HepG2 (cell line): Measurements from ENCODE around the gene MARCHF4. TPM values are rescaled to one million over a fixed set of nuclear protein-coding genes. Genes with fewer than 3 reads are reported as not detected.
A peak's percentile ranks its signal among the peaks of the same experiment; 100 is the strongest.

Source experiments
- ARHGAP35 ChIP-seq: sonication (generic); formaldehyde crosslinking; IDR thresholded peaks from 2 replicates; pipeline ENCODE4 v1.9.0; 2022; ENCODE audit warnings: mild to moderate bottlenecking, inconsistent platforms, moderate library complexity, missing genetic modification reagents, borderline replicate concordance
- ARID4A ChIP-seq: sonication (generic); formaldehyde crosslinking; IDR thresholded peaks from 2 replicates; pipeline ENCODE4 v1.5.0; 2020; ENCODE audit warnings: mild to moderate bottlenecking, missing genetic modification reagents, borderline replicate concordance
- CBX5 ChIP-seq: sonication (generic); formaldehyde crosslinking; IDR thresholded peaks from 2 replicates; pipeline ENCODE4 v1.4.0; 2020; ENCODE audit warnings: missing genetic modification reagents, borderline replicate concordance
- FLYWCH1 ChIP-seq: sonication (generic); formaldehyde crosslinking; IDR thresholded peaks from 2 replicates; pipeline ENCODE4 v1.8.1; 2023; ENCODE audit warnings: mild to moderate bottlenecking, missing genetic modification reagents
- GFI1 ChIP-seq: sonication (generic); formaldehyde crosslinking; IDR thresholded peaks from 2 replicates; pipeline ENCODE4 v1.5.0; 2020; ENCODE audit warnings: missing genetic modification reagents, mild to moderate bottlenecking, borderline replicate concordance
- MXI1 ChIP-seq: IDR thresholded peaks from 3 replicates; pipeline ENCODE4 v1.6.1; 2012; ENCODE audit warnings: low read depth, low read length, inconsistent platforms, borderline replicate concordance
- NCOA5 ChIP-seq: sonication (generic); formaldehyde crosslinking; IDR thresholded peaks from 2 replicates; pipeline ENCODE4 v1.4.0; 2020; ENCODE audit warnings: missing genetic modification reagents
- NR2F2 ChIP-seq: IDR thresholded peaks from 2 replicates; pipeline ENCODE4 v1.6.1; 2012; ENCODE audit warnings: low read depth, inconsistent platforms, borderline replicate concordance
- PHB2 ChIP-seq: fragments of 450-650 bp; IDR thresholded peaks from 2 replicates; pipeline ENCODE4 v1.6.1; 2018; ENCODE audit not compliant: partially characterized antibody
- RFX3 ChIP-seq: IDR thresholded peaks from 2 replicates; pipeline ENCODE4 v1.6.1; 2016; ENCODE audit warnings: missing biosample characterization, missing genetic modification reagents
- SOX5 ChIP-seq: IDR thresholded peaks from 2 replicates; pipeline ENCODE4 v1.6.1; 2016; ENCODE audit warnings: borderline replicate concordance
- ZBTB25 ChIP-seq: IDR thresholded peaks from 2 replicates; pipeline ENCODE4 v1.6.1; 2018; ENCODE audit warnings: missing genetic modification reagents
- ZFP90 ChIP-seq: sonication (generic); formaldehyde crosslinking; IDR thresholded peaks from 2 replicates; pipeline ENCODE4 v1.8.0; 2022; ENCODE audit warnings: missing genetic modification reagents, mild to moderate bottlenecking, inconsistent platforms, borderline replicate concordance
- ZNF18 ChIP-seq: sonication (generic); formaldehyde crosslinking; IDR thresholded peaks from 2 replicates; pipeline ENCODE4 v1.8.0; 2022; ENCODE audit warnings: mild to moderate bottlenecking, missing genetic modification reagents; ENCODE audit not compliant: insufficient replicate concordance
- ZNF20 ChIP-seq: sonication (generic); formaldehyde crosslinking; IDR thresholded peaks from 2 replicates; pipeline ENCODE4 v1.4.0; 2020; ENCODE audit warnings: mild to moderate bottlenecking, moderate library complexity, missing genetic modification reagents
- ZNF530 ChIP-seq: sonication (generic); formaldehyde crosslinking; IDR thresholded peaks from 2 replicates; pipeline ENCODE4 v1.5.0; 2020; ENCODE audit warnings: low read depth, mild to moderate bottlenecking, missing genetic modification reagents
- ZNF572 ChIP-seq: sonication (generic); formaldehyde crosslinking; IDR thresholded peaks from 2 replicates; pipeline ENCODE4 v1.5.1; 2020; ENCODE audit warnings: mild to moderate bottlenecking, missing genetic modification reagents
- ZNF589 ChIP-seq: sonication (generic); formaldehyde crosslinking; conservative IDR thresholded peaks from 2 replicates; pipeline ENCODE4 v1.8.0; 2022; ENCODE audit warnings: mild to moderate bottlenecking, moderate library complexity, missing genetic modification reagents
- ZNF7 ChIP-seq: IDR thresholded peaks from 2 replicates; pipeline ENCODE4 v1.6.1; 2016; ENCODE audit warnings: missing biosample characterization, missing genetic modification reagents
- ZNF761 ChIP-seq: sonication (generic); formaldehyde crosslinking; conservative IDR thresholded peaks from 2 replicates; pipeline ENCODE4 v1.4.0; 2020; ENCODE audit warnings: mild to moderate bottlenecking, missing genetic modification reagents
- ZNF788 ChIP-seq: sonication (generic); formaldehyde crosslinking; IDR thresholded peaks from 2 replicates; pipeline ENCODE4 v1.5.0; 2020; ENCODE audit warnings: mild to moderate bottlenecking, missing genetic modification reagents, borderline replicate concordance
- ZSCAN20 ChIP-seq: sonication (generic); formaldehyde crosslinking; IDR thresholded peaks from 2 replicates; pipeline ENCODE4 v1.4.0; 2020; ENCODE audit warnings: missing genetic modification reagents, mild to moderate bottlenecking, borderline replicate concordance
- polyA plus RNA-seq, 8 experiments: library from polyadenylated mRNA; depleted of rRNA in 3 of 8; stranded (reverse) in 7 of 8; unstranded in 1 of 8; fragments of >200 nt; fragmentation: Illumina TruSeq in 4 of 8; extraction: Trizol in 4 of 8; gene quantifications; 2 replicates each; pipeline versions ENCODE4 v1.2.1 to v1.2.3, GENCODE V29; 2011 to 2016; ENCODE audit warnings: low read depth in 4 of 8, missing spikeins in 1 of 8, mixed read lengths in 1 of 8; ENCODE audit not compliant: insufficient read depth in 1 of 8
- total RNA-seq, 5 experiments: library from RNA; depleted of rRNA; stranded (reverse); fragments of >200 nt; fragmentation: Illumina TruSeq; extraction: Trizol; gene quantifications; 2 replicates each; pipeline ENCODE4 v1.2.3, GENCODE V29; 2016; ENCODE audit warnings: low read depth in 1 of 5

MARCHF4 gene
- total and polyA plus RNA-seq, 2 of the 13 experiments (the other 11 are each of a cell fraction or from before 2014, with no cell fraction given) = not detected

- peak; percentile 59; the same call in 1 of the 2 replicates for TF ChIP-seq SOX5 (CRISPR knock-in tag)
- TF ChIP-seq PHB2 = no peak
- no peak for TF ChIP-seq NR2F2
- peak; percentile 94; the same call in 1 of the 2 replicates for TF ChIP-seq ZFP90 (CRISPR knock-in tag)
- no peak for TF ChIP-seq NCOA5 (CRISPR knock-in tag)
- TF ChIP-seq ZNF20 (CRISPR knock-in tag) = no peak
- TF ChIP-seq ARID4A (CRISPR knock-in tag) = peak; percentile 76
- peak; percentile 87; the same call in 1 of the 2 replicates for TF ChIP-seq FLYWCH1 (CRISPR knock-in tag)
- peak; percentile 87; the same call in 1 of the 2 replicates for TF ChIP-seq ARHGAP35 (CRISPR knock-in tag)
- TF ChIP-seq MXI1 = peak; percentile 56; the same call in 1 of the 3 replicates
- TF ChIP-seq ZNF572 (CRISPR knock-in tag) = peak; percentile 72; the same call in 1 of the 2 replicates
- TF ChIP-seq ZNF761 (CRISPR knock-in tag) = peak; percentile 75; the same call in 1 of the 2 replicates
- TF ChIP-seq ZNF788 (CRISPR knock-in tag) = 0 out of 2 replicates have a peak, but pooled peaks have one; percentile 54
- 0 out of 2 replicates have a peak, but pooled peaks have one; percentile 48 for TF ChIP-seq ZSCAN20 (CRISPR knock-in tag)
- peak; percentile 91 for TF ChIP-seq ZBTB25 (CRISPR knock-in tag)
- peak; percentile 98 for TF ChIP-seq ZNF589 (CRISPR knock-in tag)
- TF ChIP-seq CBX5 (CRISPR knock-in tag) = peak; percentile 91; the same call in 1 of the 2 replicates
- TF ChIP-seq ZNF18 (CRISPR knock-in tag) = peak; percentile 82
- 0 out of 2 replicates have a peak, but pooled peaks have one; percentile 46 for TF ChIP-seq ZNF530 (CRISPR knock-in tag)
- TF ChIP-seq GFI1 (CRISPR knock-in tag) = peak; percentile 66; the same call in 1 of the 2 replicates
- TF ChIP-seq ZNF7 (CRISPR knock-in tag) = peak; percentile 49; the same call in 1 of the 2 replicates
- peak; percentile 47; the same call in 1 of the 2 replicates for TF ChIP-seq RFX3 (CRISPR knock-in tag)
These were observed at the start of gene MARCHF4 (continued) for GRCh38 chr2:216371721-216372702.
